Natural killer cell (primary cell): ENCODE results near the gene GRIN2D. TPM values are rescaled to one million over a fixed set of nuclear protein-coding genes. Genes with fewer than 3 reads are reported as not detected.

Experiments
- ATAC-seq, 3 donors: fragments of 150-1000 bp in 2 of 3; fragments of 200-7000 bp in 1 of 3; cut with Tn5 transposase; 1 replicate in 1 of 3; 2 replicates in 2 of 3; pipeline ENCODE4 v1.10.0; 2021; ENCODE audit warnings: mild to moderate bottlenecking in 2 of 3, moderate library complexity in 2 of 3
- DNase-seq, 2 donors: peaks; one replicate each; pipeline versions ENCODE4 v3.0.0 to v3.0.0-alpha.2; 2013 to 2021; ENCODE audit warnings: mixed read lengths in 1 of 2
- H3K27ac ChIP-seq: one replicate; pipeline ENCODE4 v1.5.1; 2013; ENCODE audit warnings: mild to moderate bottlenecking, low read length
- H3K27me3 ChIP-seq: one replicate; pipeline ENCODE4 v1.6.1; 2013; ENCODE audit warnings: low read length; ENCODE audit not compliant: control insufficient read depth, insufficient read depth
- H3K36me3 ChIP-seq: one replicate; pipeline ENCODE4 v1.6.1; 2013; ENCODE audit warnings: low read length; ENCODE audit not compliant: control insufficient read depth, insufficient read depth
- H3K4me1 ChIP-seq: one replicate; pipeline ENCODE4 v1.6.1; 2013; ENCODE audit warnings: low read length; ENCODE audit not compliant: control insufficient read depth, insufficient read depth
- H3K4me3 ChIP-seq: one replicate; pipeline ENCODE4 v1.5.1; 2013; ENCODE audit warnings: low read length
- H3K9me3 ChIP-seq: one replicate; pipeline ENCODE4 v1.6.1; 2013; ENCODE audit warnings: low read length; ENCODE audit not compliant: control insufficient read depth, insufficient read depth
- H3K27ac Mint-ChIP-seq, 2 donors: one replicate each; pipeline ENCODE4 v1.8.0; 2022; ENCODE audit warnings: mild to moderate bottlenecking in 2 of 2, mixed read lengths in 2 of 2, moderate library complexity in 1 of 2
- H3K27me3 Mint-ChIP-seq, 2 donors: one replicate each; pipeline ENCODE4 v1.8.0; 2022; ENCODE audit warnings: low read depth in 2 of 2, mixed read lengths in 2 of 2
- H3K36me3 Mint-ChIP-seq: one replicate; pipeline ENCODE4 v1.8.0; 2022; ENCODE audit warnings: mixed read lengths
- H3K4me1 Mint-ChIP-seq, 2 donors: one replicate each; pipeline ENCODE4 v1.8.0; 2022; ENCODE audit warnings: mixed read lengths in 2 of 2
- H3K4me3 Mint-ChIP-seq: one replicate; pipeline ENCODE4 v1.8.0; 2022; ENCODE audit warnings: mild to moderate bottlenecking, moderate library complexity, mixed read lengths
- H3K9me3 Mint-ChIP-seq, 2 donors: one replicate each; pipeline ENCODE4 v1.8.0; 2022; ENCODE audit warnings: mixed read lengths in 2 of 2
- WGBS: methylation state at CpG from one replicate; pipeline ENCODE4 v1.1.7; 2013; ENCODE audit warnings: missing lambda C conversion rate; ENCODE audit not compliant: insufficient coverage; 5-methylcytosine and 5-hydroxymethylcytosine counted together
- intact Hi-C: fragments of 100-400 bp; cut with micrococcal nuclease; formaldehyde crosslinking; loops from one replicate; pipeline ENCODE4 v1.14.2; 2022
- total RNA-seq, 4 donors: library from RNA; stranded (reverse); fragments of 120-200 nt in 1 of 4; gene quantifications; one replicate each; pipeline versions ENCODE4 v1.2.3 to v1.2.4, GENCODE V29; 2013 to 2022
- TF ChIP-seq, protein P1 (sequence below): fragments of 200-600 bp; IDR thresholded peaks from one replicate; pipeline ENCODE4 v1.8.0; 2022; ENCODE audit warnings: antibody characterized with exemption

GRIN2D gene
- total RNA-seq, 3 donors from 2014 or later (not counting 1 experiment from before 2014, with no cell fraction given), result 0.05 to 0.28 (median 0.07) TPM

DNA sequence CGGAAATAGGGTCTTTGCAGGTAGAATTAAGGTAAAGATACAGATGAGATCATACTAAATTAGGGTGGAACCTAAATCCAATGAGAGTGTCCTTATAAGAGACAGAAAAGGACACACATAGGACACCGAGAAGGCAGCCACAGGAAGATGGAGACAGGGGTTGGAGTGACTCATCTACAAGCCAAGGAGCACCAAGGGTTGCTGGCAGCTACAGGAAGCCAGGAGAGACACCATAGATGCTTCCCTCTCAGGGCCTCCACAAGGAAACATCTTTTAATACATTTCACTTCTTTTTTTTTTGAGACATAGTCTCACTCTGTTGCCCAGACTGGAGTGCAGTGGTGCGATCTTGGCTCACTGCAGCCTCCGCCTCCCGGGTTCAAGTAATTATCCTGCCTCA lies 39.8 kb upstream of the GRIN2D start:
- Mint-ChIP-seq H3K36me3 (no peaks in the 10 kb centered on the region), H3K9me3 (no peaks in the 10 kb centered on the region), H3K27me3 (no peaks in the 10 kb centered on the region), H3K4me3 (no peak overlapping the region), H3K4me1 (peaks cover 0 to 9% of the 10 kb centered on the region in 2 donors), H3K27ac (no peak overlapping the region)
- WGBS, result 92% methylated on average over 5 of the region's 5 CpGs
- TF ChIP-seq, protein P1, sequence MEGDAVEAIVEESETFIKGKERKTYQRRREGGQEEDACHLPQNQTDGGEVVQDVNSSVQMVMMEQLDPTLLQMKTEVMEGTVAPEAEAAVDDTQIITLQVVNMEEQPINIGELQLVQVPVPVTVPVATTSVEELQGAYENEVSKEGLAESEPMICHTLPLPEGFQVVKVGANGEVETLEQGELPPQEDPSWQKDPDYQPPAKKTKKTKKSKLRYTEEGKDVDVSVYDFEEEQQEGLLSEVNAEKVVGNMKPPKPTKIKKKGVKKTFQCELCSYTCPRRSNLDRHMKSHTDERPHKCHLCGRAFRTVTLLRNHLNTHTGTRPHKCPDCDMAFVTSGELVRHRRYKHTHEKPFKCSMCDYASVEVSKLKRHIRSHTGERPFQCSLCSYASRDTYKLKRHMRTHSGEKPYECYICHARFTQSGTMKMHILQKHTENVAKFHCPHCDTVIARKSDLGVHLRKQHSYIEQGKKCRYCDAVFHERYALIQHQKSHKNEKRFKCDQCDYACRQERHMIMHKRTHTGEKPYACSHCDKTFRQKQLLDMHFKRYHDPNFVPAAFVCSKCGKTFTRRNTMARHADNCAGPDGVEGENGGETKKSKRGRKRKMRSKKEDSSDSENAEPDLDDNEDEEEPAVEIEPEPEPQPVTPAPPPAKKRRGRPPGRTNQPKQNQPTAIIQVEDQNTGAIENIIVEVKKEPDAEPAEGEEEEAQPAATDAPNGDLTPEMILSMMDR, result no peak
- peaks cover 3% of the 10 kb centered on the region for H3K4me1 ChIP-seq
- no peak overlapping the region for H3K27ac ChIP-seq
- no peak overlapping the region for H3K4me3 ChIP-seq
- no peak for ATAC-seq
- intact Hi-C loops, result no loop called here
- H3K36me3 ChIP-seq, result no peaks in the 10 kb centered on the region
- no peak for DNase-seq
- H3K27me3 ChIP-seq, result no peaks in the 10 kb centered on the region
- H3K9me3 ChIP-seq, result no peaks in the 10 kb centered on the region

DNA sequence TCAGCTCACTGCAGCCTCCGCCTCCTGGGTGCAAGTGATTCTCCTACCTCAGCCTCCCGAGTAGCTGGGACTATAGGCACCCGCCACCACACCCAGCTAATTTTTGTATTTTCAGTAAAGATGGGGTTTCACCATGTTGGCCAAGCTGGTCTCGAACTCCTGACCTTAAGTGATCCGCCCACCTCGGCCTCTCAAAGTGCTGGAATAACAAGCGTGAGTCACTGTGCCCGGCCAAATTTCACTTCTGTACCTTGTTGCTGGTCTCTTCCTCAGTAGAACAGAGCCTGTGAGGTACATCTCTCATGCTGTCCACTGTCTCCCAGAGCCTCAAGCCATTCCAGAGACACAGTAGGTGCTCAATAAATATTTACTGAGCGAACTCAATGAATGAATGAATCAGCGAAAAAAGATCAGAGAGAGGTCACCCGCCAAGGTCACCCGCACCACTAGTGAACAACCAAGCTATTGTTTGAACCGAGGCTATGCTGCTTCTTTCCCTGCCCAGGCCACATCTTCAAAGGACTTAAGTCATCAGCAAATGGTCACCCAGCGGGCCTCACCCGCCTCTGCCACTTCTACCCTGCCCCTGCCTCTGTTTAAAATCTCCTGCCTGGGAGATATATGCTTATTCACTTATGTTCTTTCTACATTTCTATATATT lies 39.0 kb upstream of the GRIN2D start:
- Histone ChIP-seq H3K4me1 (peaks cover 3% of the 10 kb centered on the region), H3K9me3 (no peaks in the 10 kb centered on the region), H3K36me3 (no peaks in the 10 kb centered on the region), H3K27me3 (no peaks in the 10 kb centered on the region), H3K27ac (no peak overlapping the region), H3K4me3 (no peak overlapping the region)
- DNase-seq (no peak), ATAC-seq (no peak)
- Mint-ChIP-seq H3K4me1 (peaks cover 0 to 9% of the 10 kb centered on the region in 2 donors), H3K4me3 (no peak overlapping the region), H3K9me3 (no peaks in the 10 kb centered on the region), H3K36me3 (no peaks in the 10 kb centered on the region), H3K27me3 (no peaks in the 10 kb centered on the region), H3K27ac (no peak overlapping the region)
- WGBS, result 93% methylated on average over 15 of the region's 15 CpGs
- intact Hi-C loops, result no loop called here
- TF ChIP-seq, protein P1, result no peak

DNA sequence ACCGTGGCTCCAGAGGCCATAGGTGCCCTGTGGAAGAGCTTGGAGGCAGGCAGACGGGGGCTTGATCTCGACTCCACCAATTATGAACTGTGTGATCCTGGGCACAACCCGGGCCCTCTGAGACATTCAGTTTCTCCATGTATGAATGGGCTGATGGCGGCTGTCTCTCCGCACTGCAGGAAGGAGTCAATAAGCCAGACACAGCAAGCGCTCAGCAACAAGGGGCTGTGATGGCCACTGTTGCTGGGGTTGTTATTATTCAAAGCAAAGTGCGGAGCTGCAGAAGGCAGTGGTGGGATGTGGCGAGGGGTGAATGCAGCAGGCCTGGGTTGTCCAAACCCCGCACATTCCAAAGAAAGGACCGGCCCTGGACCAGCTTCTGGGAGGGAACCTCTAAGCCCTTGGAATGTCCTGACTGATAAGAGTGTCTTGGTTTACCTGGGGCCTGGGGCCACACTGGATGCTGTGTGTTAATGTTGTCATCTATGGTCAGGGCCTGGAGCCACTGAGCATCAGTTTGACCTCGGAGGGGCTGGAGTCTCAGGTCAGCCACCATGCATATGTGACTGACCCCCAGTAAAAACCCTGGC lies 38.0 kb upstream of the GRIN2D start:
- H3K4me1 Mint-ChIP-seq, result peaks cover 0 to 9% of the 10 kb centered on the region in 2 donors
- 97% methylated on average over 12 of the region's 12 CpGs for WGBS
- DNase-seq (no peak), ATAC-seq (no peak)
- no peaks in the 10 kb centered on the region for H3K27me3 Mint-ChIP-seq
- H3K27ac ChIP-seq, result no peak overlapping the region
- TF ChIP-seq, protein P1, result no peak
- H3K27me3 ChIP-seq, result no peaks in the 10 kb centered on the region
- H3K36me3 Mint-ChIP-seq, result no peaks in the 10 kb centered on the region
- no peaks in the 10 kb centered on the region for H3K9me3 Mint-ChIP-seq
- H3K27ac Mint-ChIP-seq, result no peak overlapping the region
- H3K4me3 ChIP-seq, result no peak overlapping the region
- no peaks in the 10 kb centered on the region for H3K9me3 ChIP-seq
- peaks cover 3% of the 10 kb centered on the region for H3K4me1 ChIP-seq
- no peaks in the 10 kb centered on the region for H3K36me3 ChIP-seq
- intact Hi-C loops, result no loop called here
- no peak overlapping the region for H3K4me3 Mint-ChIP-seq
